HG03064 (cell line): ENCODE results near the gene LMBRD1.
"Not testable (repeated sequence)": the region's sequence is repeated elsewhere in the genome, so short reads cannot be mapped to it uniquely, and the experiment has no call there.

Source experiments
- ATAC-seq: cut with Tn5 transposase; IDR thresholded peaks from one replicate; pipeline ENCODE4 v1.9.1; 2021; ENCODE audit warnings: low read depth; ENCODE audit not compliant: unreplicated experiment

LMBRD1 gene

DNA sequence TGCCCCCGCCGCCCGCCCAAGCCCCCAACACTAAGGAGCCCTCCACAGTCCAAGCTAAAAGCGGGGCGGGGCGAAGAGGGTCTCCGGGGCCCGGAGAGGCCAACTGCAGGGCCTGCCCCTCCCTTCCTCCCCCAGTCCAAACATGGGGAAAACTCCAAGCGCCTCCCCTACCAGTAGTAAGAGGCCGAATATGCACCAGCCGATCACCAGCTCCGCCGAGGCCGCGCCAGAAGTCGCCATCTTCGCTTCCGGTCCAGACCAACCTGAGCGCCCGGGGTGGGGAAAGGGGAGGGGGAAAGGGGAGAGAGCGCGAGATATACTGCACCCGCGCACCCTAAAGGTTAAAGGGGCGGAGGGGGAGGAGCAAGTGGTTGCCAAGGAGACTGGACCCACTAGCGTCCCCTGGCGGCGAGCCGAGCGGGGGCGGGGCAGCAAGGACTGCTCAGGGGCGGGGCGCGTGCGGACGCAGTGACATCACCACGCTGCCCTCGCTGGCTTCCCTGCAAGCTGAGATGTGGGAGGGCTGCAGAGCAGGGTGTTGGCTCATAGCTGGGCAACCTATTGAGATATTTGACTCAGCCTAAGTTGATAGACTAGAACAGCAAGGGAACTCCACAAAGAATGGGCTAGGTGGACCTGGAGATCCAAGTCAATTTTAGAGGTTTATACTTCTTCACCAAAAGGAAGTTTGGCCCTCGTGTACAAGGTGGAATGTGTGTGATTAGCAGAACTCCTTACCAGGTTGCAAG lies at the start of gene LMBRD1:
Gene LMBRD1, minus strand, starts transcription at position 369 of the 749 bp plus-strand sequence. Its CDS starts 129 bp downstream, at position 240.
- ATAC-seq: peak; percentile 88

DNA sequence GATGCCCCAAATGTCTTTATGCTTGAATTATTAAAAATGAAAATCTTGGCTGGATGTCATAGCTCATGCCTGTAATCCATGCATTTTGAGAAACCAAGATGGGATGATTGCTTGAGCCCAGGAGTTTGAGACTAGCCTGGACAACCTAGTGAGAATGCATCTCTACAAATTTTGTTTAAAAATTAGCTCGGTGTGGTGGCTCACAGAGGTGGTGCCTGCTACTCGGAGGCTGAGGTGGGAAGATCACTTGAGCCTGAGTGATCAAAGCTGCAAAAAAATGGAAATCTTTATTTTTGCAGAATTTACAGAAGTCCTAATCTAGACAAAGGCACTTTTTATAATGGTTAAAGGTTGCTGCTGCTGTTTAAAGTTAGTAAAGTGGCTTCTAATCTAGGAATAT lies 49.5 kb upstream of the LMBRD1 start:
- ATAC-seq: no peak

DNA sequence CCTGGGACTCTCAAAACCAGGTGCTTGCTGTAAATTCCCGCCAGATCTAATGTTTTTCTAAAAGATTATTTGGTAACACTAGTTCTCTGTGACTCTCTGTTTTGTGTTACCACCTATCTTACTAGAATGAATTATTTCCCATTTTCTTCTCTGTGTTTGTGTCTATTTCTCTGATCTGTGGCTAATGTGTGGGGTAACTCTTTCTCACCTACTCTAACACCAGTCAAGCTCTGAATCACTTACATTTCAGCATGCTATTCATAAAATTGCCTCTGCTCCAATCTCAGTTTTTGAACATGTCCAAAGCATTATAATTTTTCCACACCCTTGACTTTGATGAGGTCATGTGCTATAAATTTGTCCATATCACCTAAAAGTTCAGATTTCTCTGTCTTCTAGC lies 46.4 kb upstream of the LMBRD1 start:
- no peak for ATAC-seq

GRCh38 chr6:69841862-69842261 lies 45.1 kb upstream of the LMBRD1 start:
- ATAC-seq: no peak

DNA sequence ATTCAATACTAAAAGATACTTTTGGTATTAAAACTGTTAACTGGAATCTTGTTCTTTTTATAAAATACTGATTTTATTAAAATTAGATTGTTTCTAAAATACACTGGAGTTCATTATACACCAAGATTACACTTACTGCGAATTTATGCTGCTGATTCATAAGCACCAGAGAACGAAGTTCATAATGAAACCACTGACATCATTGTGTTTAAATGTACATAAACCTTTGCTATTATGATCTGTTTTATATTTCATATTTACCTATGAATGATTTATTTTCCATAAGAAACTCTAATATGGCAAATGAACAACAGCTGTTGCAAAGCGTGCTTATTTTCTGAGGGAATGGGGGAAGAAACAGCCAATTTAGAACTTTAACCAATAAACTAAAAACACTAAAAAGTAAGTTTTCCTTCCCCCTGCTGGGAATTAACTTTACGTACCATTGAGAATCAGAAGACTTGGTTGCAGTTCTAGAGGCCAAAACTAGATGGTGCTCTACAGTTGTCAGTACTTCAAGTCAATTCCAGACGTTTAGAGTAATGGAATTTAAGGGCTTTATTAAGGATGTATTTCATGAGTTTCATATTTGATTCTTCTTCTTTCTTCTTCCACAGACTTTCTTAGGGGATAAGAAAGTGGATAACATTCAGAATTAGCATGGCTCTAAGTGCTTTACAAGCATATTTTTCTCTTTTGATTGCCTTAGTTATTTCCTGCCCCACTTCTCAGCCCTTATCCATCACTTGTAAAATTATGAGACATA lies 38.8 kb upstream of the LMBRD1 start:
- peak; percentile 66 for ATAC-seq

DNA sequence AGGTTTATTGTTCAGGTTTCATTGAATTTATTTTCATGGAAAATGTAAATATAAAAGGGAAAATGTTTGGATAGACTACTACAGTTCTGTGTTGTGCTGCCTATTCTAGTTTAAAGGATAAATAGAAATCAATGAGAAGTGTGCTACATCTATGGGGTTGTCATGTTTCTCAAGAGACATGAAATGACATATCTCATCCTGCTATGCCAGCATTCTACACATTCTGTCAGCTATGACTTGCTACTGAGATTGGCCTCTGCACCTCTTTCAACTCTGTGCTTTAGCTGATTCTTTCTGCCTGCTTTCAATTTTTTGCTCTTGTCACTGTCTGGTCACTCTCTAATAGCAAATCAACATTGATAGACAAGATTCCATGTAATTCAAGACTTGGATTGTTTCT lies 35.7 kb upstream of the LMBRD1 start:
- no peak for ATAC-seq

DNA sequence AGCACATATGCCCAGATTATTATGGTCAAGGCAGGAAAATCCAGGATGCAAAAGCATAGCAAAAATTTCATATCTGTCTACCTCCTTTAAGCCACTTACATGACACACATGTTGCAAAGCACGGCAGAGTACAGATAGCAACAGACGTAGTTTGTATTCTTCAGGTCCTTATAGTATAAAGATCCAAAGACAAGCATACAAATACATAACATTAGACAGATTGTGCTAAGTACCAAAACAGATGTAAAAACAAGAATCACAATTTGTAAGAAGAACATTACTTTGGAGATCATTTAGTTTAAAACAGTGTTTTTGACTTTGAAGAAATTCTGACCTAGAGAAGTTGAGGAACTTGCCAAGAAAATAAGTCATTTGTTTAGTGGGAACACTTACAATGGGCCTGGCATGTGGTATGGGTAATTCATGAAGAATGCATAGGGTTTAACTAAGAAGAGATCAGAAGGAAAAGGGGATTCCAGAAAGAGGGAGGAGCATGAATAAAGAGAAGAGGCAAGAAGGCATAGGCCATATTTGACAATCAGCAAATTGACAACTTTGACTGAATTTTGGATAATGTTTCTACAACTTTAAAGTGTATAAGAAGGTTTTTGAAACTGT lies 30.6 kb upstream of the LMBRD1 start:
- no peak for ATAC-seq

GRCh38 chr6:69825904-69826303 lies 29.1 kb upstream of the LMBRD1 start:
- no peak for ATAC-seq

- not testable (repeated sequence) for ATAC-seq
Measured at GRCh38 chr6:69824355-69824754, 27.5 kb upstream of the LMBRD1 start.

DNA sequence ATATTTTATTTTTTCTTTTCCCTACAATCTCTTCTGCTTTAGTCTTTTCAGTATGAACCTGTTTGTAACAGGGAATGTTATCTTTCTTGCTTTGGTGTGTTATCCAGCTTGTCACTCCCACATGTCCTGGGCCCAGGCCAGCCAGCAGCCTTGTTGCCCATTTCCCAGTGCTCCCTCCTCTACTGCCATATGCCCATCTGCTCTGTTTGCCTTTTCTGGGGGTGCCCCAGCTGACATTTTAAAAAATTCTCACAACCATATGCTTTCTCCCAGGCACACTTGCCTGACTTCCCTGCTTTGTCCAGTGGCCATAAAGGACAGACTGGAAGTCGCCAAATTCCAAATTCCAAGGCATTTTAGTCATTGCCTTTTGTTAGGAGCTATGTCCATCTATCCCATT lies 23.6 kb upstream of the LMBRD1 start:
- no peak for ATAC-seq

- ATAC-seq: no peak
Measured at GRCh38 chr6:69820018-69820417, 23.2 kb upstream of the LMBRD1 start.

DNA sequence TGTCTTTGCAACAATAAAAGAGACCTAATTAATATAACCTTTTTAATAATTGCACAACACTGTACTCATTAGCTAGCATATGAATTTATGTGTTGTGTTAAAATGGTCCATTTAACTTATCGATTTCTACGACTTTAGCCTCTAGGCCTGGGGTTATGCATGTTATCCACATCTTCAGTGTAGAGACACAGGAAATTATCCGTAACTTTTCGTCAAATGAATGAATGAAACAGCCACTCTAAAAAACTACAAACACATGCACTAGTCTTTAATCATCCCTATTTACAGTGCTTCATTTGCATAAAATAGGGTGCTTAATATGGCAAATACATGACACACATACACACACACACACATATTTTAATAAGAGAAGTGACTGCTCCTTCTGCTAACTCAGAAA lies 22.3 kb upstream of the LMBRD1 start:
- no peak for ATAC-seq

GRCh38 chr6:69818223-69818930 lies 21.6 kb upstream of the LMBRD1 start:
- no peak for ATAC-seq

DNA sequence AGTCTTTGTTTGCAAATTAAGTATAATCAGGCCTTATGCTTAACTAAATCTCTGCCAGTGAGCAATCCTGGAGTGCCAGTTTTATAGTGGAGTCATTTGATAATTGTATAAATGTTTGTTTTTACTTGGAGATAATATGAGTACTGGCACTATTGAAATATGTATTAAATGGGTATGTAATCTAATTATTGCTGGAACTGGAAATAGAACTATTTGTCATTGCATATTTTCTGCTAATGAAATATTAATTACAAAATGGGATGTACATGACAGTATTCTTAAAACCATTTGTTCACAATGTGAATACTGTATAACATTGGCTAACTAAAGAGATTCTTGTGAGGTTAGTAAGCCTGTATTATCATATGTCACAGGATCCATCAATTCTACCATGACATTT lies 20.5 kb upstream of the LMBRD1 start:
- no peak for ATAC-seq

DNA sequence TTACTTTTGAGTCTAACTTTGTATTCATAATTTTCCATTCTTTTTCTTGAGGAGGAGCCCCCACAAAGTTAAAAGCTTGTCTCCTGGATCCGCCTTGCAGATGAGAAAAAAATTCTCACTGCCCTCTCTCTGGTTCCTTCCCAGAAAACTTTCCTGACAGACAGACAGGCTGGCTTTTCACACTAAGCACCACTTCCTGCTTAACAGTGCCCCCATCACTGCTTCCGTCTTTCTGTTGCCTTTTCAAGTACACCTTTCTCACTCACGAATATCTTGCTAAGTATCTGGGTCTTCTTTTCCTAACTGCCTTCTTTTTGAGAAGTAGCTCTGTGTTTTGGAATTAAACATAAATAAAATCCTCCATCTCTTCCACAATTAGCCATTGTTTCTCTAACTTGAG lies 19.8 kb upstream of the LMBRD1 start:
- no peak for ATAC-seq

DNA sequence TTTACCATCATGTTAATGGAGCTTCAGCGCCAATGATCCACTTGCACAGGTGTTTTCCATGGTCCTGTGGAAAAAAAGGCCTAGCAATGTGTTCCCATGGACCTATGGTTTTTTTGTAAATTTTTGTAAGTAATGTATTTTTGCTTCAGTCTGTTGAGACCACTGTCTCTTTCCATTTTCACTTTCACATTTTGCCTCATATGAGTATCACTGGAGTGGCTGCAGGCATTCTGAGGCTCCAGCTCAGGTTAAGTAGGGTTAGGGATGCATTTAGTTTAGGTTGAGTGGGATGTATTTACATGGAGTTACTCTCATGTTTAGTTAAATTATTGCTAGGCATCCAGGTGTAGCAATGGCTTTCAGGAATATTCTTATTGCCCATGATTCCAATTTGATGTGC lies 19.2 kb upstream of the LMBRD1 start:
- ATAC-seq: peak; percentile 82

- no peak for ATAC-seq
Measured at GRCh38 chr6:69813508-69813907, 16.7 kb upstream of the LMBRD1 start.

GRCh38 chr6:69812746-69813427 lies 16.1 kb upstream of the LMBRD1 start:
- ATAC-seq: no peak

DNA sequence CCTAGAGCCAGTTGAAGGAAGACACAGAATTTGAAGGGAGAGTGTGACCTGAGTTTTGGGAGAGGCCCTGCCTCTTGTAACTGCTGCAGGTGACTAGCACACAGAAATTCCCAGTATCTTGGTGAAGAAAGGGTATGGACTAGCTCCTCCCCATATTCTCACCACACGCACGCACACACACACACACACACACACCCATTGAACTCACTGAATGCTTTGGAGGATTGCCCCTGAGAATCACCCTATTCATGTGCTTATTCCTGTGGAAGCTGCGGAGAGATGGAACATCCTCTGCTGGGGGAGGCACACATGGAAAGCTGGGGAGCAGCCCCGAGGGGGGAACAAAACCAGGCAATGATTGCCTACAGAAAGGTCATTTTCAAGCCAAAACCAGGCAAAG lies 6.2 kb upstream of the LMBRD1 start:
- no peak for ATAC-seq

GRCh38 chr6:69801711-69802110 lies 4.9 kb upstream of the LMBRD1 start:
- ATAC-seq: no peak
